GM12873 (cell line): ENCODE results near the gene FIGNL2.
A peak's percentile ranks its signal among the peaks of the same experiment; 100 is the strongest.

Experiments used
- TF ChIP-seq, protein P1 (sequence below): IDR thresholded peaks from 2 replicates; pipeline ENCODE4 v1.5.1; 2012; ENCODE audit warnings: low read depth, mild to moderate bottlenecking, moderate library complexity, low read length, control low read depth; ENCODE audit not compliant: insufficient read depth; ENCODE audit errors: missing control alignments

The FIGNL2 gene, protein sequence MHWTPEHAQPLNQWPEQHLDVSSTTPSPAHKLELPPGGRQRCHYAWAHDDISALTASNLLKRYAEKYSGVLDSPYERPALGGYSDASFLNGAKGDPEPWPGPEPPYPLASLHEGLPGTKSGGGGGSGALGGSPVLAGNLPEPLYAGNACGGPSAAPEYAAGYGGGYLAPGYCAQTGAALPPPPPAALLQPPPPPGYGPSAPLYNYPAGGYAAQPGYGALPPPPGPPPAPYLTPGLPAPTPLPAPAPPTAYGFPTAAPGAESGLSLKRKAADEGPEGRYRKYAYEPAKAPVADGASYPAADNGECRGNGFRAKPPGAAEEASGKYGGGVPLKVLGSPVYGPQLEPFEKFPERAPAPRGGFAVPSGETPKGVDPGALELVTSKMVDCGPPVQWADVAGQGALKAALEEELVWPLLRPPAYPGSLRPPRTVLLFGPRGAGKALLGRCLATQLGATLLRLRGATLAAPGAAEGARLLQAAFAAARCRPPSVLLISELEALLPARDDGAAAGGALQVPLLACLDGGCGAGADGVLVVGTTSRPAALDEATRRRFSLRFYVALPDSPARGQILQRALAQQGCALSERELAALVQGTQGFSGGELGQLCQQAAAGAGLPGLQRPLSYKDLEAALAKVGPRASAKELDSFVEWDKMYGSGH

DNA sequence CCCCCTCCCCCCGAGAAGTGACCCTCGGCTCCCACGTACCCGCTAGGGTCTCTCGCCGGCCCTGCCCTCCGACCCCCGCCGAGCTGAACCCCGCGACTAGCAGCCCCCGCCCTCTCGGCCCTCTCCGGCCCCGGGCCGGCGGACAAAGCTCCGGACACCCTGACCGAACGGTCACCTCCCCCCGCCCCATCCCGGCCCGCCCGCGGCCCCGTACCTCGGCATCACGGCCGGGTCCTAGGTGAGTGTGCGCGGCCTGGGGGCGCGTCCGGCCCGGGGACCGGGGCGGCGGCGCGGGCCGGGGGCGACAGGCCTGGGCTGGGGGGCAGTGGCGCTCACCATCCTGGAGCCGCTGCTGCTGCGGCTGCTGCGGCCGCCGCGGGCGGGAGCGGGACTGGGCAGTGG lies at the start of gene FIGNL2:
Gene FIGNL2, minus strand, starts transcription at position 393 of the 402 bp plus-strand sequence. CDS start 26,305 bp downstream, outside the sequence.
- TF ChIP-seq, protein P1, sequence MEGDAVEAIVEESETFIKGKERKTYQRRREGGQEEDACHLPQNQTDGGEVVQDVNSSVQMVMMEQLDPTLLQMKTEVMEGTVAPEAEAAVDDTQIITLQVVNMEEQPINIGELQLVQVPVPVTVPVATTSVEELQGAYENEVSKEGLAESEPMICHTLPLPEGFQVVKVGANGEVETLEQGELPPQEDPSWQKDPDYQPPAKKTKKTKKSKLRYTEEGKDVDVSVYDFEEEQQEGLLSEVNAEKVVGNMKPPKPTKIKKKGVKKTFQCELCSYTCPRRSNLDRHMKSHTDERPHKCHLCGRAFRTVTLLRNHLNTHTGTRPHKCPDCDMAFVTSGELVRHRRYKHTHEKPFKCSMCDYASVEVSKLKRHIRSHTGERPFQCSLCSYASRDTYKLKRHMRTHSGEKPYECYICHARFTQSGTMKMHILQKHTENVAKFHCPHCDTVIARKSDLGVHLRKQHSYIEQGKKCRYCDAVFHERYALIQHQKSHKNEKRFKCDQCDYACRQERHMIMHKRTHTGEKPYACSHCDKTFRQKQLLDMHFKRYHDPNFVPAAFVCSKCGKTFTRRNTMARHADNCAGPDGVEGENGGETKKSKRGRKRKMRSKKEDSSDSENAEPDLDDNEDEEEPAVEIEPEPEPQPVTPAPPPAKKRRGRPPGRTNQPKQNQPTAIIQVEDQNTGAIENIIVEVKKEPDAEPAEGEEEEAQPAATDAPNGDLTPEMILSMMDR: no peak

DNA sequence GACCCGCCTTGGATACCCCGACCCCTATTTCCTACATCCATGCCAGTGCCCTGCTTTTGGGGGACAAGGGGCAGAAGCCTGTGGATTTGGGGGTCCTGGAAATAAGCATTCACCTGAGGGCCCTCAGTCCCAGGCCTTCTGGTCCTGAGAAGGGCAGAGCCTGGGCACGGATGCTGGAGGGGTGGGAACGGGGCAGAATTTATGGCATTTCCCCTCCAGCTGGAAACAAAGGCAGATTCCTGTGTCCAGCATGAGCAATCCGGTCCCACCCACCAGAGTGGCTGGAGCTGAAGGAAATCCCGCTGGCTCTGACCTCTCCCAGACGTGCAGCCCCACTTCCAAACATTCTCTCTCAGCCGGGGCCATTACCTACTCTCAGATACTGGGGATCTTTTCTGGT lies 48.7 kb upstream of the FIGNL2 start:
- TF ChIP-seq, protein P1: no peak

DNA sequence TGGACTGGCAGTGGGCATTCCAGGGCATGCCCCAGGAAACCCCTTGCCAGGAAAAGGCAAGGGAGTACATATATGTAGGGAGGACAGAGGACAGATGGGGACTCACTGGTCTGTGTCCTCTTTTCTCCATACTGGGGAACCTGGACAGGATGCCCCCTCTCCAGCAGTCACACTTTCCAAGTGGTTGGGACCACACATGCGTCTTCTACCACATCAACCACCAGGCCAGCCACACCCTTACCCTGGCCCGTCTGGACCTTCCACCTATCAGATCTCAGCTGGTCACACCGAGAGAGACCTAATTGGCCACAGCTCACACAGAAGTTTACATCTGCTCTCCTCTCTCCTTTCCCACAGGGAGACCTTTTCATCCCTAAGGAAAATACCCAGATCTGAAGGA lies 47.7 kb upstream of the FIGNL2 start:
- TF ChIP-seq, protein P1: no peak

DNA sequence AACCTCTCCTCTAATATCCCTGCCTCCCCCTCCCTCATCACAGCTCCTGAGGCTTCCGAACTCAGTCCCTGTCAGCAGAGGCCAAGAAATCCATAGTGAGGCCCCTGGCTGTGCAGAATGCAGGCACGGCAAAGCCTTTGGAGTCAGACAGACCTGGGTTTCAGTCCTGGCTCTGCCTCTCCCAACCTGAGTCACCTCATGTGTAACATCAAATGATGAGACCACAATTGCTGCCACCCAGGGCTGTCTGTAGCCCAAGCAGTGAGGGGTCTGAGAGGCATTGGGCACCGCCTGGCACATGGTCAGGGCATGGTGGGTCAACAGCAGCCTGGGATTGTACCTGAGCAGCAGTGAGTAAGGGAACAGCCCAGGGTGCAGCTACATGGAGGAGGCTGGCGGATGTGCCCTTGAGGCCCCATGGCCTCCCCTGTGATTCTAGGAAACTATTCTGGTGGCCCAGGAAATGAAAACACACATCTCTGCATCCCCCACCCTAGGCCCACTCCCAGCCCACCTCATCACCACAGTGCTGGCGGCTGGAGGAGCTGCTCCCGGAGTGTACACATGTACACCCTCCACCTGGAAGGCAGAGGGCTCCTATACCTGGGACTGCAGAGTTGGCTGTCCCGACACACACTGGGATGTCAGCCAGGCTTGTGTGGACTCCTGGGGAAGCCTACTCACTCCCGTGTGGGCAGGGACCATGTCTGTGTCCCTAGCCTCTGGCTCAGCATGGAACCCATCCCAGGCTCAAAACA lies 47.0 kb upstream of the FIGNL2 start:
- TF ChIP-seq, protein P1: no peak

DNA sequence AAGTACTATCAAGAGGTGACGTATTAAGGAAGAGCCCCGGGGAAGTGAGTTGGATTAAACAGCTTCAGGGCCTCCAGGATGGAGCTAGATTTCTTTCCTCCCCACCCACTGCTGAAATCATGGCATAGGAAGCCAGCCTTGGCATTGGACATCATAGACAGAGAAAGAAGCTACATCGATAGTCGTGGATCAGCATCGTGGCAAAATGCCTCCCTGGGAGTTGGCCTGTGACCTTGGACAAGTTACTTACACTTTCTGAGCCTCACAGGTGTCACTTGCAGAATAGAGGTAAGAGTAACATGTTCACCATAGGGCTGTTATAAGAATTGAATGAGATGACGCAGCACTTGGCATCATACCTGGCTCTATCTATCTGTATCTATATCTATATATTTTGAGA lies 45.3 kb upstream of the FIGNL2 start:
- TF ChIP-seq, protein P1: no peak

DNA sequence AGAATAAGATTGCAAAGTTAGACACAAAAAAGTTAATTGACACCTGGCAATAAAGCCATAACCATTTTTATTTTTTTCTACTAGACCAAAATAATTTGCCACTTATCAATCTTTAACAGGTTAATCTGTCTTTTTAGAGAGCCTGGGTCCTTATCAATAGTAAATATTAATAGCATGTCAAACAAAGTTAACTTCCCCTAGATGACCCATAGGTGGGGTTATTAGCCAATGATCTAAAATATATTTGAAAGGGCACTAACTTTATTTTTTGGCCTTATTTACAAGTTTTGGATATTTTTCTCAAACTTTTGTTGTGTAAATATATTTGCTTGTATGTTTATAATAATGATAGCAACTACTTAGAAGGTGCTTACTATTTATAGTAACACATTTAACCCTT lies 43.3 kb upstream of the FIGNL2 start:
- TF ChIP-seq, protein P1: peak; percentile 23

DNA sequence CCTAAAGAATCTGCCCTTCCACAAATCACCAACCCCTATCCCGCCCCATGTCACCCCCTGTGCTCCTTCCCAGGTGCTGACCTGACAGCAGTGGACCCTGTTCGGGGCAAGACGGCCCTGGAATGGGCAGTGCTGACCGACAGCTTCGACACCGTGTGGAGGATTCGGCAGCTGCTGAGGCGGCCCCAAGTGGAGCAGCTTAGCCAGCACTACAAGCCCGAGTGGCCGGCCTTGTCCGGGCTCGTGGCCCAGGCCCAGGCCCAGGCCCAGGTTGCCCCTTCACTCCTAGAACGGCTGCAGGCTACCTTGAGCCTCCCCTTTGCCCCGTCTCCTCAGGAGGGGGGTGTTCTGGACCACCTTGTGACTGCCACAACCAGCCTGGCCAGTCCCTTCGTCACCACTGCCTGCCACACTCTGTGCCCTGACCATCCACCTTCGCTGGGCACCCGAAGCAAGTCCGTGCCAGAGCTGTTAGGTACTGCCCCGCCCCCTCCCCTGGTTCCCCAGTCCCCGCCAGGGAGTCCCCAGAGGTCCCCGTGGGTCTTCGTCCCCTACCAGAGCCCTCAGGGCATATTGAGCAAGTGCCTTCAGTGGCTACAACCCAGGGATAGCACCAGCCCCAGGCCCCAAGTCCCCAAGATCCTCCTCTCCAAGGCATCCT lies 42.1 kb upstream of the FIGNL2 start:
- TF ChIP-seq, protein P1: no peak
